HepG2 (cell line): ENCODE data around the gene CSTB. TPM values are rescaled to one million over a fixed set of nuclear protein-coding genes. Genes with fewer than 3 reads are reported as not detected.
A peak's percentile ranks its signal among the peaks of the same experiment; 100 is the strongest.

Experiments used
- BRD4 ChIP-seq: sonication (generic); formaldehyde crosslinking; IDR thresholded peaks from 2 replicates; pipeline ENCODE4 v1.4.0; 2020; ENCODE audit warnings: missing genetic modification reagents
- MZF1 ChIP-seq: sonication (generic); formaldehyde crosslinking; IDR thresholded peaks from 2 replicates; pipeline ENCODE4 v1.8.1; 2023; ENCODE audit warnings: mild to moderate bottlenecking, missing genetic modification reagents, borderline replicate concordance
- SMC3 ChIP-seq: IDR thresholded peaks from 2 replicates; pipeline ENCODE4 v1.6.1; 2011; ENCODE audit warnings: low read length, improper control_type of control experiment
- STAT5B ChIP-seq: sonication (generic); formaldehyde crosslinking; IDR thresholded peaks from 2 replicates; pipeline ENCODE4 v1.4.0; 2020; ENCODE audit warnings: missing genetic modification reagents
- ZNF101 ChIP-seq: sonication (generic); formaldehyde crosslinking; IDR thresholded peaks from 2 replicates; pipeline ENCODE4 v1.4.0; 2020; ENCODE audit warnings: mild to moderate bottlenecking, low read depth, missing genetic modification reagents, borderline replicate concordance
- ZNF124 ChIP-seq: sonication (generic); formaldehyde crosslinking; IDR thresholded peaks from 2 replicates; pipeline ENCODE4 v1.4.0; 2020; ENCODE audit warnings: missing genetic modification reagents
- ZNF234 ChIP-seq: sonication (generic); formaldehyde crosslinking; conservative IDR thresholded peaks from 2 replicates; pipeline ENCODE4 v1.5.1; 2020; ENCODE audit warnings: mild to moderate bottlenecking, missing genetic modification reagents
- ZNF24 ChIP-seq: fragments of 450-650 bp; IDR thresholded peaks from 2 replicates; pipeline ENCODE4 v1.6.1; 2017; ENCODE audit warnings: antibody characterized with exemption, mild to moderate bottlenecking
- ZNF749 ChIP-seq: sonication (generic); formaldehyde crosslinking; IDR thresholded peaks from 2 replicates; pipeline ENCODE4 v1.8.0; 2022; ENCODE audit warnings: mild to moderate bottlenecking, missing genetic modification reagents, moderate library complexity, borderline replicate concordance
- ZSCAN30 ChIP-seq: sonication (generic); formaldehyde crosslinking; IDR thresholded peaks from 2 replicates; pipeline ENCODE4 v1.5.0; 2020; ENCODE audit warnings: mild to moderate bottlenecking, missing genetic modification reagents
- polyA plus RNA-seq, 8 experiments: library from polyadenylated mRNA; depleted of rRNA in 3 of 8; stranded (reverse) in 7 of 8; unstranded in 1 of 8; fragments of >200 nt; fragmentation: Illumina TruSeq in 4 of 8; extraction: Trizol in 4 of 8; gene quantifications; 2 replicates each; pipeline versions ENCODE4 v1.2.1 to v1.2.3, GENCODE V29; 2011 to 2016; ENCODE audit warnings: low read depth in 4 of 8, missing spikeins in 1 of 8, mixed read lengths in 1 of 8; ENCODE audit not compliant: insufficient read depth in 1 of 8
- total RNA-seq, 5 experiments: library from RNA; depleted of rRNA; stranded (reverse); fragments of >200 nt; fragmentation: Illumina TruSeq; extraction: Trizol; gene quantifications; 2 replicates each; pipeline ENCODE4 v1.2.3, GENCODE V29; 2016; ENCODE audit warnings: low read depth in 1 of 5
- TF ChIP-seq, protein P1 (sequence below): sonication (generic); formaldehyde crosslinking; IDR thresholded peaks from 2 replicates; pipeline ENCODE4 v1.5.0; 2020; ENCODE audit warnings: missing genetic modification reagents
- TF ChIP-seq, protein P2 (sequence below): sonication (generic); formaldehyde crosslinking; IDR thresholded peaks from 2 replicates; pipeline ENCODE4 v1.8.0; 2022; ENCODE audit warnings: mild to moderate bottlenecking, missing genetic modification reagents, borderline replicate concordance
- TF ChIP-seq, protein P3 (sequence below): fragments of 450-650 bp; IDR thresholded peaks from 2 replicates; pipeline ENCODE4 v1.6.1; 2017; ENCODE audit warnings: mild to moderate bottlenecking
- TF ChIP-seq, protein P4 (sequence below): sonication (generic); formaldehyde crosslinking; IDR thresholded peaks from 2 replicates; pipeline ENCODE4 v1.5.1; 2020; ENCODE audit warnings: missing genetic modification reagents, mild to moderate bottlenecking, borderline replicate concordance
- TF ChIP-seq, protein P5 (sequence below): sonication (generic); formaldehyde crosslinking; IDR thresholded peaks from 2 replicates; pipeline ENCODE4 v1.4.0; 2020; ENCODE audit warnings: mild to moderate bottlenecking, low read depth, missing genetic modification reagents
- TF ChIP-seq, protein P6 (sequence below), 2 experiments: sonication (generic) in 1 of 2; formaldehyde crosslinking in 1 of 2; IDR thresholded peaks; 2 replicates each; pipeline versions ENCODE4 v1.4.0 to v1.6.1; 2016 to 2020; ENCODE audit warnings: borderline replicate concordance in 1 of 2, low read depth in 1 of 2, mild to moderate bottlenecking in 1 of 2, missing genetic modification reagents in 1 of 2

CSTB gene
- total and polyA plus RNA-seq, 2 of the 13 experiments (the other 11 are each of a cell fraction or from before 2014, with no cell fraction given): 11.7 to 94.1 TPM

DNA sequence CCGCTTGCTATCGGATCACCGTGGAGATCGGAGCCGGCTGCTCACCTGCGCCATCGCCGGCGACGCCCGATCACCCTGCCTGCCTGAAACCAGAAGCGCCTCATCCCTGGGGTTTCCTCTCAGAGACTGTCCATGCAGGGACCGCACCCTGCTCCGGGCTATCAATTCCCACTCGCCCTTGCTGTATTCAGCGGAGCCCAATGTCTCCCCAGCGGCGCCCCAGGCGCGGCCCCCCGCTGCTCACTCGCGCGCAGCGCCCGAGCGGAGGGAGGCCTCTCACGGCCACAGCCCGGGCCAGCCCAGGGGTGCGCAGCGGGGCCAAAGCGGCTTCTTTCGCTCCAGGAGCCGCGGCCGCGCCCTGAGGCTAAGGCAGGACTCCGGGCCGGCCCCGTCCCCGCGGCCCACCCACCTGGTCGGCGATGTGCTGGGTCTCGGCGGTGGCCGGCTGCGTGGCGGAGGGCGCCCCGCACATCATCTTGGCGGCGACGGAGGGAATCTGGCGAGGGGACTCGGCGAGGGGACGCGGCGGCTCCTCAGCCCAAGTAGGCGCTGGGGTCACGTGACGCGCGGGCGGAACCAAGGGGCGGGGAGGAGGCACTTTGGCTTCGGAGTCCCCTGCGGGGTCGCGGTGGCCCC, at the start of gene CSTB (continued):
- TF ChIP-seq MZF1 (CRISPR knock-in tag): no peak
- TF ChIP-seq, protein P1, sequence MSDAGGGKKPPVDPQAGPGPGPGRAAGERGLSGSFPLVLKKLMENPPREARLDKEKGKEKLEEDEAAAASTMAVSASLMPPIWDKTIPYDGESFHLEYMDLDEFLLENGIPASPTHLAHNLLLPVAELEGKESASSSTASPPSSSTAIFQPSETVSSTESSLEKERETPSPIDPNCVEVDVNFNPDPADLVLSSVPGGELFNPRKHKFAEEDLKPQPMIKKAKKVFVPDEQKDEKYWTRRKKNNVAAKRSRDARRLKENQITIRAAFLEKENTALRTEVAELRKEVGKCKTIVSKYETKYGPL: peak; percentile 72
- TF ChIP-seq ZNF749 (CRISPR knock-in tag): peak; percentile 71; the same call in 1 of the 2 replicates
- TF ChIP-seq, protein P2, sequence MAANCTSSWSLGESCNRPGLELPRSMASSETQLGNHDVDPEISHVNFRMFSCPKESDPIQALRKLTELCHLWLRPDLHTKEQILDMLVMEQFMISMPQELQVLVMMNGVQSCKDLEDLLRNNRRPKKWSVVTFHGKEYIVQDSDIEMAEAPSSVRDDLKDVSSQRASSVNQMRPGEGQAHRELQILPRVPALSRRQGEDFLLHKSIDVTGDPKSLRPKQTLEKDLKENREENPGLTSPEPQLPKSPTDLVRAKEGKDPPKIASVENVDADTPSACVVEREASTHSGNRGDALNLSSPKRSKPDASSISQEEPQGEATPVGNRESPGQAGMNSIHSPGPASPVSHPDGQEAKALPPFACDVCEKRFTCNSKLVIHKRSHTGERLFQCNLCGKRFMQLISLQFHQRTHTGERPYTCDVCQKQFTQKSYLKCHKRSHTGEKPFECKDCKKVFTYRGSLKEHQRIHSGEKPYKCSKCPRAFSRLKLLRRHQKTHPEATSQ (CRISPR knock-in tag): no peak
- TF ChIP-seq, protein P3, sequence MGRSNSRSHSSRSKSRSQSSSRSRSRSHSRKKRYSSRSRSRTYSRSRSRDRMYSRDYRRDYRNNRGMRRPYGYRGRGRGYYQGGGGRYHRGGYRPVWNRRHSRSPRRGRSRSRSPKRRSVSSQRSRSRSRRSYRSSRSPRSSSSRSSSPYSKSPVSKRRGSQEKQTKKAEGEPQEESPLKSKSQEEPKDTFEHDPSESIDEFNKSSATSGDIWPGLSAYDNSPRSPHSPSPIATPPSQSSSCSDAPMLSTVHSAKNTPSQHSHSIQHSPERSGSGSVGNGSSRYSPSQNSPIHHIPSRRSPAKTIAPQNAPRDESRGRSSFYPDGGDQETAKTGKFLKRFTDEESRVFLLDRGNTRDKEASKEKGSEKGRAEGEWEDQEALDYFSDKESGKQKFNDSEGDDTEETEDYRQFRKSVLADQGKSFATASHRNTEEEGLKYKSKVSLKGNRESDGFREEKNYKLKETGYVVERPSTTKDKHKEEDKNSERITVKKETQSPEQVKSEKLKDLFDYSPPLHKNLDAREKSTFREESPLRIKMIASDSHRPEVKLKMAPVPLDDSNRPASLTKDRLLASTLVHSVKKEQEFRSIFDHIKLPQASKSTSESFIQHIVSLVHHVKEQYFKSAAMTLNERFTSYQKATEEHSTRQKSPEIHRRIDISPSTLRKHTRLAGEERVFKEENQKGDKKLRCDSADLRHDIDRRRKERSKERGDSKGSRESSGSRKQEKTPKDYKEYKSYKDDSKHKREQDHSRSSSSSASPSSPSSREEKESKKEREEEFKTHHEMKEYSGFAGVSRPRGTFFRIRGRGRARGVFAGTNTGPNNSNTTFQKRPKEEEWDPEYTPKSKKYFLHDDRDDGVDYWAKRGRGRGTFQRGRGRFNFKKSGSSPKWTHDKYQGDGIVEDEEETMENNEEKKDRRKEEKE: no peak
- TF ChIP-seq, protein P4, sequence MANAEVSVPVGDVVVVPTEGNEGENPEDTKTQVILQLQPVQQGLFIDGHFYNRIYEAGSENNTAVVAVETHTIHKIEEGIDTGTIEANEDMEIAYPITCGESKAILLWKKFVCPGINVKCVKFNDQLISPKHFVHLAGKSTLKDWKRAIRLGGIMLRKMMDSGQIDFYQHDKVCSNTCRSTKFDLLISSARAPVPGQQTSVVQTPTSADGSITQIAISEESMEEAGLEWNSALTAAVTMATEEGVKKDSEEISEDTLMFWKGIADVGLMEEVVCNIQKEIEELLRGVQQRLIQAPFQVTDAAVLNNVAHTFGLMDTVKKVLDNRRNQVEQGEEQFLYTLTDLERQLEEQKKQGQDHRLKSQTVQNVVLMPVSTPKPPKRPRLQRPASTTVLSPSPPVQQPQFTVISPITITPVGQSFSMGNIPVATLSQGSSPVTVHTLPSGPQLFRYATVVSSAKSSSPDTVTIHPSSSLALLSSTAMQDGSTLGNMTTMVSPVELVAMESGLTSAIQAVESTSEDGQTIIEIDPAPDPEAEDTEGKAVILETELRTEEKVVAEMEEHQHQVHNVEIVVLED (CRISPR knock-in tag): no peak
- TF ChIP-seq STAT5B (CRISPR knock-in tag): no peak
- no peak for TF ChIP-seq ZNF24
- TF ChIP-seq, protein P5, sequence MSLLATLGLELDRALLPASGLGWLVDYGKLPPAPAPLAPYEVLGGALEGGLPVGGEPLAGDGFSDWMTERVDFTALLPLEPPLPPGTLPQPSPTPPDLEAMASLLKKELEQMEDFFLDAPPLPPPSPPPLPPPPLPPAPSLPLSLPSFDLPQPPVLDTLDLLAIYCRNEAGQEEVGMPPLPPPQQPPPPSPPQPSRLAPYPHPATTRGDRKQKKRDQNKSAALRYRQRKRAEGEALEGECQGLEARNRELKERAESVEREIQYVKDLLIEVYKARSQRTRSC: no peak
- TF ChIP-seq ZNF124 (CRISPR knock-in tag): no peak
- no peak for TF ChIP-seq ZSCAN30
- no peak for TF ChIP-seq ZNF234 (CRISPR knock-in tag)
- TF ChIP-seq, protein P6, sequence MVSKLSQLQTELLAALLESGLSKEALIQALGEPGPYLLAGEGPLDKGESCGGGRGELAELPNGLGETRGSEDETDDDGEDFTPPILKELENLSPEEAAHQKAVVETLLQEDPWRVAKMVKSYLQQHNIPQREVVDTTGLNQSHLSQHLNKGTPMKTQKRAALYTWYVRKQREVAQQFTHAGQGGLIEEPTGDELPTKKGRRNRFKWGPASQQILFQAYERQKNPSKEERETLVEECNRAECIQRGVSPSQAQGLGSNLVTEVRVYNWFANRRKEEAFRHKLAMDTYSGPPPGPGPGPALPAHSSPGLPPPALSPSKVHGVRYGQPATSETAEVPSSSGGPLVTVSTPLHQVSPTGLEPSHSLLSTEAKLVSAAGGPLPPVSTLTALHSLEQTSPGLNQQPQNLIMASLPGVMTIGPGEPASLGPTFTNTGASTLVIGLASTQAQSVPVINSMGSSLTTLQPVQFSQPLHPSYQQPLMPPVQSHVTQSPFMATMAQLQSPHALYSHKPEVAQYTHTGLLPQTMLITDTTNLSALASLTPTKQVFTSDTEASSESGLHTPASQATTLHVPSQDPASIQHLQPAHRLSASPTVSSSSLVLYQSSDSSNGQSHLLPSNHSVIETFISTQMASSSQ (IDR thresholded peaks at IDR 0.05; ENCODE audit: low read depth): no peak
- TF ChIP-seq, protein P6 (CRISPR knock-in tag; IDR thresholded peaks at IDR 0.05; ENCODE audit: borderline replicate concordance): no peak; the same call in 1 of the 2 replicates
- no peak for TF ChIP-seq ZNF101 (CRISPR knock-in tag)
- peak; percentile 80 for TF ChIP-seq BRD4 (CRISPR knock-in tag)
- TF ChIP-seq SMC3: no peak
